Dermis microvascular lymphatic vessel endothelial cell (primary cell): Measurements from ENCODE around the gene MSL3. TPM values are rescaled to one million over a fixed set of nuclear protein-coding genes. Genes with fewer than 3 reads are reported as not detected.
A peak's percentile ranks its signal among the peaks of the same experiment; 100 is the strongest.

Source experiments
- DNase-seq, 2 donors: peaks; one replicate each; pipeline versions ENCODE4 v3.0.0 to v3.0.0-alpha.2; 2010; ENCODE audit warnings: low read depth in 2 of 2
- total RNA-seq: library from RNA; depleted of rRNA; stranded (reverse); fragments of >200 nt; gene quantifications from 2 replicates; pipeline ENCODE4 v1.2.1, GENCODE V29; 2014

The MSL3 gene
- total RNA-seq, 1 donor from 2014 or later = 21.2 TPM

- peak; percentile 65 to 84 for DNase-seq
Observed at GRCh38 chrX:11758400-11759171, 549 bp downstream of the MSL3 start.

GRCh38 chrX:11759172-11759460, 1.1 kb downstream of the MSL3 start:
- DNase-seq = no peak

GRCh38 chrX:11759461-11760311, 1.6 kb downstream of the MSL3 start:
- DNase-seq = peak; percentile 87 to 94

- DNase-seq = no peak
Observed at GRCh38 chrX:11760958-11761357, 2.9 kb downstream of the MSL3 start.

GRCh38 chrX:11764602-11765067, 6.6 kb downstream of the MSL3 start:
- DNase-seq = no peak

GRCh38 chrX:11765449-11765848, 7.4 kb downstream of the MSL3 start:
- no peak for DNase-seq

- no peak for DNase-seq
Observed at GRCh38 chrX:11766487-11766886, 8.4 kb downstream of the MSL3 start.

GRCh38 chrX:11768039-11768438, 10.0 kb downstream of the MSL3 start:
- no peak for DNase-seq

GRCh38 chrX:11770320-11770719, 12.3 kb downstream of the MSL3 start:
- DNase-seq = peak; percentile 42 to 68

GRCh38 chrX:11778230-11778629, 20.2 kb downstream of the MSL3 start:
- DNase-seq = no peak

GRCh38 chrX:11781133-11781532, 23.1 kb downstream of the MSL3 start:
- no peak for DNase-seq

- no peak for DNase-seq
Observed at GRCh38 chrX:11781734-11782370, 23.8 kb downstream of the MSL3 start.

- DNase-seq = no peak
Observed at GRCh38 chrX:11784543-11784942, 26.5 kb downstream of the MSL3 start.

- DNase-seq = no peak
Observed at GRCh38 chrX:11786862-11787261, 28.8 kb downstream of the MSL3 start.

- DNase-seq = peak in 1 of 2 donors; percentile 53
Observed at GRCh38 chrX:11787564-11787963, 29.5 kb downstream of the MSL3 start.

GRCh38 chrX:11789809-11790208, 31.8 kb downstream of the MSL3 start:
- no peak for DNase-seq

GRCh38 chrX:11791090-11791489, 33.1 kb downstream of the MSL3 start:
- DNase-seq = no peak

GRCh38 chrX:11791537-11791936, 33.5 kb downstream of the MSL3 start:
- DNase-seq = no peak

GRCh38 chrX:11792461-11793421, 34.7 kb downstream of the MSL3 start:
- peak; percentile 51 to 74 for DNase-seq

GRCh38 chrX:11793734-11794133, 35.7 kb downstream of the MSL3 start:
- no peak for DNase-seq

GRCh38 chrX:11813341-11813740, 55.3 kb downstream of the MSL3 start:
- no peak for DNase-seq
